T-helper 2 cell treated with Interferon-gamma antibody and Interleukin-4, amounts not matched to agents 100 ng/mL and 5 ng/mL, for 36 hours (primary cell): ENCODE results near the gene PROSER3. TPM values are rescaled to one million over a fixed set of nuclear protein-coding genes. Genes with fewer than 3 reads are reported as not detected.

Source experiments
- intact Hi-C: fragments of 100-400 bp; cut with micrococcal nuclease; formaldehyde crosslinking; loops from one replicate; pipeline ENCODE4 v1.15.1; 2023
- total RNA-seq: library from RNA; stranded (reverse); gene quantifications from 2 replicates; pipeline ENCODE4 v1.2.3, GENCODE V29; 2022

The PROSER3 gene
- total RNA-seq, 1 donor from 2014 or later = 51.1 TPM

- intact Hi-C loops = no loop called here
Observed at GRCh38 chr19:35736913-35737886, 20.8 kb upstream of the PROSER3 start.

- intact Hi-C loops = no loop called here
Observed at GRCh38 chr19:35738021-35738886, 19.7 kb upstream of the PROSER3 start.

- intact Hi-C loops = no loop called here
Observed at GRCh38 chr19:35738887-35739229, 19.1 kb upstream of the PROSER3 start.

GRCh38 chr19:35739275-35740107 lies 18.5 kb upstream of the PROSER3 start:
- intact Hi-C loops = loop anchor here (1.0 to 10.0 kb wide), 5 partner anchors 22 to 375 kb away; partner anchors contain the start of genes OVOL3, POLR2I, RBM42 and TBCB

GRCh38 chr19:35740108-35740422 lies 17.9 kb upstream of the PROSER3 start:
- intact Hi-C loops = loop anchor here (1.0 to 10.0 kb wide), 5 partner anchors 23 to 375 kb away; partner anchors contain the start of genes OVOL3, POLR2I, RBM42 and TBCB

- intact Hi-C loops = loop anchor here (1.0 to 10.0 kb wide), 5 partner anchors 23 to 374 kb away; partner anchors contain the start of genes OVOL3, POLR2I, RBM42 and TBCB
Observed at GRCh38 chr19:35740423-35741202, 17.4 kb upstream of the PROSER3 start.

GRCh38 chr19:35741203-35741515 lies 16.8 kb upstream of the PROSER3 start:
- intact Hi-C loops = loop anchor here (2.0 to 10.0 kb wide), 3 partner anchors 48 to 374 kb away; partner anchors contain the start of genes OVOL3, POLR2I, RBM42 and TBCB

GRCh38 chr19:35742121-35742724 lies 15.8 kb upstream of the PROSER3 start, which contains the start of gene IGFLR1:
Gene IGFLR1, minus strand, starts transcription at chr19:35742452. Its CDS starts 1,272 bp downstream, at chr19:35741180.
- intact Hi-C loops = loop anchor here (5.0 to 10.0 kb wide), 2 partner anchors 115 to 373 kb away; partner anchors contain the start of genes OVOL3, POLR2I, RBM42 and TBCB

GRCh38 chr19:35743640-35744429 lies 14.1 kb upstream of the PROSER3 start:
- intact Hi-C loops = loop anchor here (2.0 to 10.0 kb wide), 5 partner anchors 27 to 371 kb away; partner anchors contain the start of genes HCST, OVOL3, POLR2I and RBM42

GRCh38 chr19:35744430-35745327 lies 13.3 kb upstream of the PROSER3 start:
- intact Hi-C loops = loop anchor here (1.0 to 10.0 kb wide), 7 partner anchors 28 to 370 kb away; partner anchors contain the start of genes ARHGAP33, HCST, OVOL3 and POLR2I

- intact Hi-C loops = loop anchor here (1.0 to 10.0 kb wide), 6 partner anchors 29 to 369 kb away; partner anchors contain the start of genes ARHGAP33, HCST, OVOL3 and POLR2I
Observed at GRCh38 chr19:35745328-35746086, 12.5 kb upstream of the PROSER3 start, which contains the start of the genes PSENEN and U2AF1L4. Gene PSENEN, plus strand, starts transcription at chr19:35745651. Its CDS starts 280 bp downstream, at chr19:35745931. Gene U2AF1L4, minus strand, starts transcription at chr19:35745418. Its CDS starts 27 bp downstream, at chr19:35745391.

GRCh38 chr19:35746087-35746462 lies 11.9 kb upstream of the PROSER3 start:
- intact Hi-C loops = loop anchor here (10.0 kb wide), 1 partner anchor 369 kb away; the partner anchor contains the start of genes OVOL3, POLR2I and TBCB

- intact Hi-C loops = loop anchor here (10.0 kb wide), 1 partner anchor 368 kb away; the partner anchor contains the start of genes OVOL3, POLR2I and TBCB
Observed at GRCh38 chr19:35746531-35746930, 11.4 kb upstream of the PROSER3 start.

GRCh38 chr19:35748106-35749020 lies 9.6 kb upstream of the PROSER3 start, which contains the start of gene LIN37:
Gene LIN37, plus strand, starts transcription at chr19:35748576. Its CDS starts 149 bp downstream, at chr19:35748725.
- intact Hi-C loops = loop anchor here (1.0 to 10.0 kb wide), 5 partner anchors 10 to 366 kb away; partner anchors contain the start of genes ALKBH6, OVOL3, POLR2I and PROSER3

- intact Hi-C loops = no loop called here
Observed at GRCh38 chr19:35750167-35750566, 7.8 kb upstream of the PROSER3 start.
